ENCODE results near the gene BMPR1B.

DNA sequence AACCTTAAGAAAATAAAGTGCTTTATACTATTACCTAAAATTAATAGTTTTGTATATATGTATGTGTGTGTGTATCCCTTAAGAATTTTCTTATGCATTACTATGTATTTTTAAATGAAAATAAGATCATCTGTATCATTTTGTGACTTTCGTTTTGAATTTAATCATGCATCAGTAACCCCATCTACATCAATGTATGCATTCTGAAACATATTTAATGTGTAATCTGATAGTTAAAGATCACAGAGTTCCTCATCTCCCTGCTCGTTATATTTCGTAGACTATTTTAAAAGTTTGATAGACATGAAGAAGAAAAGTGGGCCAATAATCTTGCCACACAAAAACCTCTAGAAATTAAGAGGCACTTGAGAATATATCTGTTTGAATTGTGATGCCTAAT lies 7.4 kb downstream of the BMPR1B start:
- TF ChIP-seq, protein P1, sequence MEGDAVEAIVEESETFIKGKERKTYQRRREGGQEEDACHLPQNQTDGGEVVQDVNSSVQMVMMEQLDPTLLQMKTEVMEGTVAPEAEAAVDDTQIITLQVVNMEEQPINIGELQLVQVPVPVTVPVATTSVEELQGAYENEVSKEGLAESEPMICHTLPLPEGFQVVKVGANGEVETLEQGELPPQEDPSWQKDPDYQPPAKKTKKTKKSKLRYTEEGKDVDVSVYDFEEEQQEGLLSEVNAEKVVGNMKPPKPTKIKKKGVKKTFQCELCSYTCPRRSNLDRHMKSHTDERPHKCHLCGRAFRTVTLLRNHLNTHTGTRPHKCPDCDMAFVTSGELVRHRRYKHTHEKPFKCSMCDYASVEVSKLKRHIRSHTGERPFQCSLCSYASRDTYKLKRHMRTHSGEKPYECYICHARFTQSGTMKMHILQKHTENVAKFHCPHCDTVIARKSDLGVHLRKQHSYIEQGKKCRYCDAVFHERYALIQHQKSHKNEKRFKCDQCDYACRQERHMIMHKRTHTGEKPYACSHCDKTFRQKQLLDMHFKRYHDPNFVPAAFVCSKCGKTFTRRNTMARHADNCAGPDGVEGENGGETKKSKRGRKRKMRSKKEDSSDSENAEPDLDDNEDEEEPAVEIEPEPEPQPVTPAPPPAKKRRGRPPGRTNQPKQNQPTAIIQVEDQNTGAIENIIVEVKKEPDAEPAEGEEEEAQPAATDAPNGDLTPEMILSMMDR (IDR thresholded peaks at IDR 0.05) = no peak
- TF ChIP-seq POLR2A (IDR thresholded peaks at IDR 0.05) (no peak), EP300 (IDR thresholded peaks at IDR 0.05) (no peak)

All from ovary (tissue), 3 donors.